Loucy (cell line): ENCODE data around the gene FAM221B.

ENCODE experiments used
- CTCF ChIP-seq: fragments of 200-600 bp; sonication (generic); conservative IDR thresholded peaks from 2 replicates; pipeline ENCODE4 v1.5.1; 2014; ENCODE audit warnings: mild to moderate bottlenecking, antibody characterized with exemption, low read length
- EZH2phosphoT487 ChIP-seq: fragments of 200-600 bp; IDR thresholded peaks from 2 replicates; pipeline ENCODE4 v1.6.1; 2018; ENCODE audit warnings: antibody characterized with exemption, mild to moderate bottlenecking, moderate library complexity, borderline replicate concordance

- TF ChIP-seq CTCF (no peak), EZH2phosphoT487 (no peak)
These were observed 36.2 kb upstream of the FAM221B start for GRCh38 chr9:35864695-35865255.
